T-helper 1 cell (primary cell): ENCODE results near the gene FAAH2.
A peak's percentile ranks its signal among the peaks of the same experiment; 100 is the strongest.
"Not testable (repeated sequence)": the region's sequence is repeated elsewhere in the genome, so short reads cannot be mapped to it uniquely, and the experiment has no call there.

ENCODE experiments used
- DNase-seq, 5 donors: peaks; one replicate each; pipeline ENCODE4 v3.0.0-alpha.2; 2012 to 2020

FAAH2 gene

GRCh38 chrX:57380026-57380796 is 93.7 kb downstream of the FAAH2 start:
- peak in 1 of 5 donors; percentile 65 for DNase-seq

GRCh38 chrX:57394162-57394561 is 107.7 kb downstream of the FAAH2 start:
- DNase-seq: not testable (repeated sequence)

- not testable (repeated sequence) for DNase-seq
These were observed 116.7 kb downstream of the FAAH2 start for GRCh38 chrX:57403191-57403590.

- no peak for DNase-seq
These were observed 119.6 kb downstream of the FAAH2 start for GRCh38 chrX:57406149-57406548.

- no peak for DNase-seq
These were observed 131.3 kb downstream of the FAAH2 start for GRCh38 chrX:57417827-57418226.

- DNase-seq: no peak
These were observed 135.8 kb downstream of the FAAH2 start for GRCh38 chrX:57422289-57422688.

GRCh38 chrX:57422790-57423189 is 136.3 kb downstream of the FAAH2 start:
- no peak for DNase-seq

GRCh38 chrX:57445076-57445475 is 158.6 kb downstream of the FAAH2 start:
- DNase-seq: no peak

GRCh38 chrX:57445832-57446231 is 159.3 kb downstream of the FAAH2 start:
- no peak for DNase-seq

- no peak for DNase-seq
These were observed 161.3 kb downstream of the FAAH2 start for GRCh38 chrX:57447856-57448255.

GRCh38 chrX:57451426-57452020 is 165.0 kb downstream of the FAAH2 start:
- no peak for DNase-seq

- peak in 2 of 5 donors; percentile 3 to 52 for DNase-seq
These were observed 167.4 kb downstream of the FAAH2 start for GRCh38 chrX:57453901-57454300.

- DNase-seq: no peak
These were observed 195.0 kb downstream of the FAAH2 start for GRCh38 chrX:57481514-57481913.

- no peak for DNase-seq
These were observed 230.0 kb downstream of the FAAH2 start for GRCh38 chrX:57516491-57516890.

- DNase-seq: no peak
These were observed 233.1 kb downstream of the FAAH2 start for GRCh38 chrX:57519578-57520118.

GRCh38 chrX:57528670-57529255 is 242.3 kb downstream of the FAAH2 start:
- DNase-seq: peak in 1 of 5 donors; percentile 8
